HG03139 (cell line): ENCODE results near the gene HNRNPR.
"Not testable (repeated sequence)": the region's sequence is repeated elsewhere in the genome, so short reads cannot be mapped to it uniquely, and the experiment has no call there.

ENCODE experiments used
- ATAC-seq: cut with Tn5 transposase; IDR thresholded peaks from one replicate; pipeline ENCODE4 v1.9.1; 2021; ENCODE audit not compliant: unreplicated experiment

The HNRNPR gene

GRCh38 chr1:23257371-23257770, 86.7 kb downstream of the HNRNPR start:
- ATAC-seq = not testable (repeated sequence)
